ENCODE measurements around the gene HMGXB3.

HMGXB3 gene

DNA sequence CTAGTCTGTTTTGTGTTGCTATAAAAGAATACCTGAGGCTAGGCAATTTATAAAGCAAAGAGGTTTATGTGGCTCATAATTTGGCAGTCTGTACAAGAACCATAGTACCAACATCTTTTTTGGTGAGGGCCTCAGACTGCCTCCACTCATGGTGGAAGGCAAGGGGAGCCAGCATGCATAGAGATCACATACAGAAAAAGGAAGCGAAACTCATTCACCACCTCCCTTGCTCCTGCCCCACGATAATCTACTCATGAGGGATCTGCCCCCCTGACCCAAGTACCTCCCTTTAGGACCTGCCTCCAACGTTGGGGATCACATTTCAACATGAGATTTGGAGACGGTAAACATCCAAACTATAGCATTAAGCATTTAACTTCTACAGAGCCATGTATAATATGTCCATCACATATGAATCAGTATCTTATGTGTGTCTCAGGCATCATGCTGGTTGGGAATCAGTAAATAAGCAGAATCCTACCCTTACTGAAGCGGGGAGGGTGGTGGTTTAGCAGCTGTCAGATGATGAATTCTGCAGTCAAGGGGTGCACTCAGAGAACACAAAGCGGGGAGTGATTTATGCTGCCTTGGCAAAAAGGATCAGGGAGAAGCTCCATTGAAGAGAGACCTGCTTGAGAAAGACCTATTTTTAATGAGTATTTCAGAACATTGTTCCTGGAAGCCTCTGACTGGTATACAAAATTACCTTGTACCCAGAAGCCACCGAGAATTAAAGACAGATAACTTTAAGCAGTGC is 34.8 kb downstream of the HMGXB3 start:
- H3K27ac ChIP-seq, result no peak overlapping the region
- no peak for TF ChIP-seq ZFX (IDR thresholded peaks at IDR 0.05; ENCODE audit: borderline replicate concordance)
- TF ChIP-seq, protein P1, sequence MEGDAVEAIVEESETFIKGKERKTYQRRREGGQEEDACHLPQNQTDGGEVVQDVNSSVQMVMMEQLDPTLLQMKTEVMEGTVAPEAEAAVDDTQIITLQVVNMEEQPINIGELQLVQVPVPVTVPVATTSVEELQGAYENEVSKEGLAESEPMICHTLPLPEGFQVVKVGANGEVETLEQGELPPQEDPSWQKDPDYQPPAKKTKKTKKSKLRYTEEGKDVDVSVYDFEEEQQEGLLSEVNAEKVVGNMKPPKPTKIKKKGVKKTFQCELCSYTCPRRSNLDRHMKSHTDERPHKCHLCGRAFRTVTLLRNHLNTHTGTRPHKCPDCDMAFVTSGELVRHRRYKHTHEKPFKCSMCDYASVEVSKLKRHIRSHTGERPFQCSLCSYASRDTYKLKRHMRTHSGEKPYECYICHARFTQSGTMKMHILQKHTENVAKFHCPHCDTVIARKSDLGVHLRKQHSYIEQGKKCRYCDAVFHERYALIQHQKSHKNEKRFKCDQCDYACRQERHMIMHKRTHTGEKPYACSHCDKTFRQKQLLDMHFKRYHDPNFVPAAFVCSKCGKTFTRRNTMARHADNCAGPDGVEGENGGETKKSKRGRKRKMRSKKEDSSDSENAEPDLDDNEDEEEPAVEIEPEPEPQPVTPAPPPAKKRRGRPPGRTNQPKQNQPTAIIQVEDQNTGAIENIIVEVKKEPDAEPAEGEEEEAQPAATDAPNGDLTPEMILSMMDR (IDR thresholded peaks at IDR 0.05), result no peak

DNA sequence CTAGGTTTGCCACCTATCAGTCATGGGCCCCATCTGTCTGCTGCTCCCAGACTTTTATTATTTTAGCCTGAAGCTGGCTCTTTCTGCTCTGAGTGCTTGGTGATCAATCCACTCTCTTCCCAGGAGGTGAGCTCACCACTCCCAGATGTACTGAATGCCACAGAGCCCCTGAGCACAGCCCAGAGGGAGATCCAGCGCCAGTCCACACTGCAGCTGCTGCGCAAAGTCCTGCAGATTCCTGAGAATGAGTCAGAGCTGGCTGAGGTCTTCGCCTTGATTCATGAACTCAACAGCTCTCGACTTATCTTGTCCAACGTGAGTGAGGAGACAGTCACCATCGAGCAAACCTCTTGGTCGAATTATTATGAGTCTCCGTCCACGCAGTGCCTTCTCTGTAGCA is 36.0 kb downstream of the HMGXB3 start:
- H3K27ac ChIP-seq, result no peak overlapping the region

DNA sequence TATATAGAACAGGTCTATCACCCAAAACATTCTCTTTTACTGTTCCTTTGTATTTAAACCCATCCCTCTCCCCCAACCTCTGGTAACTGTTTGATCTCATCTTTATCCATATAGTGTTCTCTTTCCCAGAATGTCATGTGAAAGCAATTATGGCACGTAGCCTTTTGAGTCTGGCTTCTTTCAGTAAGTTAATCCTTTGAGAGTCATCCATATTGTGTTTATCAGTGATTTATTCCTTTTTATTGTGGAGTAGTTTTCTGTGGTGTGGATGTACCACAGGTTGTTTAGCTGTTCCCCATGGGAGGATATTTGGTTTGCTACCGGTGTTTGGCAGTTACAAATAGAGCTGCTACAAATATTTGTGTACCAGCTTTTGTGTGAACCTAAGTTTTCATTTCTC is 38.0 kb downstream of the HMGXB3 start:
- no peak for TF ChIP-seq ZFX (IDR thresholded peaks at IDR 0.05; ENCODE audit: borderline replicate concordance)
- TF ChIP-seq, protein P1 (IDR thresholded peaks at IDR 0.05), result no peak
- H3K27ac ChIP-seq, result peak overlapping the region; percentile 55

More for the DNA sequence above, 36.0 kb downstream of the HMGXB3 start:
- TF ChIP-seq, protein P1 (IDR thresholded peaks at IDR 0.05), result no peak
- no peak for TF ChIP-seq ZFX (IDR thresholded peaks at IDR 0.05; ENCODE audit: borderline replicate concordance)

DNA sequence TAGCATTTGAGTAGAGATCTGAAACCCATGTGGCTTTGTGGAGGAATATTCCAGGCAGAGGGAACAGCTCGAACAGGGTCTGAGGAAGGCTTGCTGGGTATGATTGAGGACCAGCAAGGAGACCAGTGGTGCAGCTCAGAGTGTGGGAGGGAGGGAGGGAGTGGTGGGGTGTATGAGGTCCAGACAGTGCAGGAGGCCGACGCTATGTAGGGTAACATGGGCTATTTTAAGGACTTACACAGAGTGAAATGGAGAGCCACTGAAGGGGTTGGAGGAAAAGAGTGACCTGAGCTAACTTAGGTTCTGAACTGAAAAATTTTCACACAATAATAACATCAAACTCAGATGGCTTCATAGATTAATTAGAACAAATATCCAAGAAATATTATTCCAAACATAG is 41.9 kb downstream of the HMGXB3 start:
- no peak overlapping the region for H3K27ac ChIP-seq
- TF ChIP-seq, protein P1 (IDR thresholded peaks at IDR 0.05), result no peak
- TF ChIP-seq ZFX (IDR thresholded peaks at IDR 0.05; ENCODE audit: borderline replicate concordance), result no peak

DNA sequence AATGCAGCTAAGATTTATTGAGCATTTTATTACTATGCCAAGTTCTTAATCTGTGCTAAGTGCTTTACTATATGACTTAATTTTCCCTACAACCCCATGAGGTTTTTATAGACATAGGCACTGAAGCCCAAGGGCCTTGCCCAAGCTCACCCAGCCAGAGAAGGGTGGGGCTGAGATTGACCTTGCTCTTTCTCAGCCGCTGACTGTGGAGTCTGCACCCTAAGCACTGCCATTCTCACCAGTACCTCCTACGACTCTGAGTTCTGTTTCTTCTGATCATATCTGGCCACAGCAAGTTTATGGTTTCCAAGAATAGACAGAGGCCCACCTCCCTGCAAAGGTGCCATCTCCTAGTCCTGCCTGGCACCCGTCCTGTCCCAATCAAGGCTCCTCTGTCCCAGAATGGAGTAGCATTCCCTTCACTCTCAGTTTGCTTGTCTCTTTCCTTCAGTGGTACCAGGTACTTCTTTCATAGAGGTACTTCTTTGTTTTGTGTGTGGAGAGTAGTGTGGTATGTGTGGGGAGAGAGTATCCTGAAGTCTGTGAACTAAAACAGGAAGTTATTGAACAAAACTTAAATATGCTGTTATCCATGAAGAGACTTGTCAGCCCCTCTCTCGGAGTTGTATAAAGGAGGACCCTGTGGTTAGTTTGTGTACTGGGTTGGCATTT is 43.3 kb downstream of the HMGXB3 start:
- H3K27ac ChIP-seq, result no peak overlapping the region
- TF ChIP-seq, protein P1 (IDR thresholded peaks at IDR 0.05), result no peak
- TF ChIP-seq ZFX (IDR thresholded peaks at IDR 0.05; ENCODE audit: borderline replicate concordance), result no peak

DNA sequence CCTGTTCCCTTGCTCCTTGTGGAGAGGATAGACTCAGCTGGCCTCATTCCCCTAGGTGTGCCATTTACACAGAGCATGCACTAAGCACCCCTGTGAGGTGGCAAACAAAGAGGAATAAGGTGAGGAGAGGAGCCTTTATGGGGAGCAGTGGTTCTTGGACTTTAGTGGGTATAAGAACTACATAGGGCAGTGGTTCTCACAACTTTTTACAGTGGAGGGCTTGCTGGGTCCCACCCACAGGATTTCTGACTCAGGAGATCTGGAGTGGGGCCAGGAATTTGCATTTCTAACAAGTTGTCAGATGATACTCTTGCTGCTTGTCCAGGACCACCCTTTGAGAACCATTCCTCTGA is 43.8 kb downstream of the HMGXB3 start:
- TF ChIP-seq ZFX (IDR thresholded peaks at IDR 0.05; ENCODE audit: borderline replicate concordance), result no peak
- TF ChIP-seq, protein P1 (IDR thresholded peaks at IDR 0.05), result no peak
- H3K27ac ChIP-seq, result no peak overlapping the region

DNA sequence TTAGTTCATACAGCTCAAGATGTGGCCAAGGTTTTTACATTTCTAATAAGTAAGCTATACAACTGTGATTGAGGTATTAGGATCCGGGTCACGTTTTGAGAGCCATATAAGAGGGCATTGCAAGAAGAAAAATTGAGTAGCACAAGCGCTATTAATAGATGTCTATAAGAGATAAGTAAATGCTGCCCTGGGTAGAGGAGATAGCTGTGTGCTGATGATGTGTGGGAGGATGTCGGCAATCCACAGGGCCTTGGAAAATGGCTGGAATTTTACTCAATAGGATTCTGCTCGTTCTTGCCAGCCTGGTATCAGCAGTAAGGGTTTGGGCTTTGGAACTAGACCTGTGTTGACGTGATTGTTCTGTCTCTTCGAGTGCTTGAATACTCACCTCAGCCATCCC is 44.2 kb downstream of the HMGXB3 start:
- no peak for TF ChIP-seq ZFX (IDR thresholded peaks at IDR 0.05; ENCODE audit: borderline replicate concordance)
- TF ChIP-seq, protein P1 (IDR thresholded peaks at IDR 0.05), result no peak
- no peak overlapping the region for H3K27ac ChIP-seq

Data from 22Rv1 (cell line).